Right forelimb (tissue), 1 donor: ENCODE results near the gene SND1.

Experiments used
- DNase-seq: peaks from one replicate; pipeline ENCODE4 v3.0.0-alpha.2; 2018

The SND1 gene

DNA sequence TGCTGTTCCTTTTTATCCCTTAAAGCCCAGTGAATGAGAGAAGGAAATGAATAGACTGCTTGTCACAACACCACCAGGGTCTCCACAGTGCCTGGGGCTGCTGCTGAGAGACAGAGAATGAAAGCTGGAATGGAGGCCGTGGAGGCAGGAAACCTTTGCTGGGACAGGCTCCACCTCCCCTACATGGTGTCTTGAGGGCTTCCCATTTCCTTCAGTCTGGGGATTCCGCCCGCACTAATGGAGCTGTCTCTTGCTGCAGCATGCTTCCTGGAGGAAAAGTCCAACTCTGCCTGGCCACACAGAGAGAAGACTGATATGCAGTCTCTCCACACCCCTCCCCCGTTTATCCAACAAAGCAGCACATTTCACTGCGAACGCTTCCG, 324.7 kb downstream of the SND1 start:
- DNase-seq, result no peak

DNA sequence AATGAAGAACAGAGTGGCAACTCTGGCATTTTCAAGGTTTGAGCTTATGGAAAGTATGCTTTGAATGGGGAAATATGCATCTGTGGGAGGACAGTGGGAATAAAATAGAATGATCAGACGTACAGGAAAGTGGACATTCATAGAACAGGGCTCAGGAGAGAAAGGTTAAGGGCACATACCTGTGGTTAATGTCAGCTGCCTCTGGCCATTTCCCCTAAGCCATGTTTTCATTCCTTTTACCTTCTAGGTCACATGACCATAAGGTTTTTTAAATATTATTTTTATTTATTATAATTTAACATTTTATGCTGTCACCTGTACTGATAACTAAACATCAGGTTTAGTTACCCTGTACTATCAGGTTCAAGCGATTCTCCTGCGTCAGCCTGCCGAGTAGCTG, 326.4 kb downstream of the SND1 start:
- DNase-seq, result no peak

DNA sequence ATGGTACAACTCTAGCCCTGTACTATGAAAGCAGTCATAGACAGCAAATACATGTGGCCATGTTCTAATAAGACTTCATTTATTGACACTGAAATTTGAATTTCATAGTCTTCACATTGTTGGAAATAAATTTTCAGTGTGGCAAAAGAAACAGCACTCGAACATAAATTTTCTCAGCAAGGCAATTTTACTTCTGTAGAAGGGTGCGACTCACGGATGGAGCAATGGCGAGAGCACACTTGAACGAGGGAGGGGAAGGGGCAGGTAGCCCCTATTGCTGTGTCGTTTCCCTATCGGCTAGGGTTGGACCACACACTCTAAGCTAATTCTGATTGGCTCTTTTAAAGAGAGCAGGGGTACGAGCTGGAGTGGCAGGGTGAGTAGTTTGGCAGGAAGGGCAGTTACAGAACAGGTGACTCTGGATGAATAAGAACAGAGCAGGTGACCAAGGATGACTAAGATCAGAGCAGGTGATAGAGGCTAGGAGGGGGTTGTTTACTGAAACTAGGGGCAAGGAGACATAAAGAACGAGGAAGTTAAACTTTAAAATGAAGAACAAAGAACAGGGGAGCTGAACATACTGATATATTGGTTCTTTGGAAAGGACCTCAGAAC, 327.2 kb downstream of the SND1 start:
- DNase-seq, result no peak

DNA sequence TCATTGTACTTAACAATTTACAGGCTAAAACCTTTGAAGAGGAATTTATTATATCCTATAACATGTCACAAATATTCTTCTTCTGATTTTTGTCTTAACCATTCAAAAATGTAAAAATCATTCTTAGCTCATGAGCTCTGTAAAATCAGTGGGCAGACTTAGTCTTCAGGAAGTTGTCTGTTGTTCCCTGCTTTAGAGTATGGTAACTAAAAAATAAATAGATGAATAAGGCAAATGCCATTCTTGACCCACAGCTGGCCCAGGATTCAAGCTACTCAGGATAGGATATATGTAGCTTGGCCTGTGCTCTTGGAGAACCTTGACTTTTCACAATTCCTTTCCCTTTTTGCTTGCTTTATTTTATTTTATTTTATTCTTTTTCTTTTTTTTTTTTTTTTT, 327.7 kb downstream of the SND1 start:
- DNase-seq, result no peak

DNA sequence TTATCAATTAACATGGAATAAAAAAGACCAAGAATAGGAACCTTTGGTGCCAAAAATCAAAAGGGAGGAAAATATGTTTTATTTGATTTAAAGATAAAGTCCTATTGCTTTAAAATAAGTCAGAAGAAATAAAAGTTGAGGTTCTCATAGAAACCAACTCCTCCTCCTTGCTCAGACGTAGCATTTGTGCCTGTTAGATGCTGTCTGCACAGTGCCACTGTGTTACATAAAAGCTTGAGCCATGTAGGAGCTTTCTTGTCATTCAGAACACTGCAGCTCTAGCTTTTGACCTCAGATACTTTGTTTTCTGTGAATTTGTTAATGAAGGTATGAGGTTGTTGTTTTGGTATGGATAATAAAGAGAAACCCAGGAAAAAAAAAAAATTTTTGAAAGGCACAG, 328.9 kb downstream of the SND1 start:
- no peak for DNase-seq

DNA sequence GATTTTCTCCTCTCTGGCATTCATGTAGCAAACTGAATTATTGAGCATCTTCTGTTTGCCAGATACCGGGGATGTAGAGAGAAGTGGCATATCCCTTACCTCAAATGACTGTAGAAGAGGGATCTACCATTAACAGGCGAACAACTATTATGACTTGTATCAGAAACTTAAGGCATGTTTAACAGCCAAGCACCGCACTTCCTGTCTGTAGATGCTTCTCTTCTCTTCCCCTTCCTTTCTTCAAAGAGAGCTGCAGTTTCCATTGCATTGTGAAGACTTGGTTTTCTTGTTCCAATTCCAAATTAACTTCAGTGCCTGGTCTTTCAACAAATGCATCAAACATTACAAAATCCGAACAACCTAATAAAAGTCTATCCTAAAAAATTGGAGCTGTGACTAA, 330.0 kb downstream of the SND1 start:
- no peak for DNase-seq

DNA sequence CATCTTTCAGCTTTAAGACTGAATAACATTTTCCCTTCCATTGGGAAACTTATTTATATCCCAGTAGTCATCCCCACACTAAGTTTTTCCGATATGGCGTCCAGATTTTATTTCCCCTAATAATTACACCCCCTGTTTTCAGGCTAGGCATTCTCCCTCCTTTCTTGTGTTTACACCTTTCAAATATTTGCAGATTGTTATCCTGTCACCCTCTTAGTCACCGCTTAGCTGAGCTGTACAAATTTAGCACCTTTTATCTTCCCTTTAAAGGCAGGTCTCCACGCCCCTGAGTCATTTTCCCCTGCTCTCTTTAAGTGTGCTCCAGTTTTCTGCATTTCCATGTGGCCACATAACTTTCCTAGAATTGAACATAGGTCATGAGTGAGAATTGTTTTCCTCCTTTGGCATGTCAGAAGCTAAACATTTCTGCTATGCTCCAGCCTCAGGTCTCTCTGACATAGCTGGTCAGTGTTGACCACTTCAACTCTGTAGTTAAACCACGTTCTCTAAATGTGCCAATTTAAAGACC, 331.9 kb downstream of the SND1 start:
- DNase-seq, result no peak

DNA sequence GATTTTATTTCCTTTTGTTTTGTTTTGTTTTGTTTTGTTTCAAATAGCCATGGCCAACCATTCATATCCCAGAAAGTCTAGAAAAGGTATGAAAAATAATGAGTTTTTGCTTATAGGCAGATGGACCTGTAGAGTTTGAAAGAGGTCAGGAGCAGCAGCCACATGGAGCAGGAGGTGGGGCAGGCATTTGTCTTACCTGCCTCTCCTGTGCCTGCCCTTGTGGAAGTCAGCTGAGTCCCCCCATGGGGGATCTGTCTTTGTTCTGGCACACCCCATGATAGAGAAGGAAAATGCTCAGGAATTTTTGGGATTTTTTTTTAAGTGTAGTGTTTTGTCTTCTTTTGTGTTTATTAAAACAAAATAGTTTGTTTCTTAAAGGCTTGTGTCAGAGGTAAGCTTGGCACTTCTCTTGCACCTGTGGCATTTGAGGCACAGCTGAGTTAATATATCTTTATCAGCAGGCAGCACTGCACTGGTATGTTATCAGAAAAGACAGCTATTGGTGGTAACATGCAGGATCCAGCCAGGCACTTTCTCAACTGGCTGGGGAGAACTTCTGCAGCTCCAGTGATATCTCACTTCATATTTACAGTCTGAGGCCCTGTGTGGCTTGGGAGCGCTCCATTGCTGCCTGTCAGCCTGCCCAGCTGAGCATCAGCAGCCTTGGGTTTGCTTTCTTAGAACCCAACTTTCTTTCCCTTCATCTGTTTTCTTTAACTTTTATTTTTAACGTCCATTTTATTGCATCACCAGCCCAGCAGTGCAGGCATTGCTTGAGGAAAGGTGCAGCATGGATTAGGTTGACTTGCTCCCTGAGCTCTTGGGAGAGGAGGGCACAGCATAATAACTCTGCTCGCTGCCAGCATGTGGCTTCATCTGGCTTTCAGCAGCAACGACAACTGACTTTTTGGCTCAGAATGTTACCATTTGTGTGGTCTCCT, 334.9 kb downstream of the SND1 start:
- no peak for DNase-seq

DNA sequence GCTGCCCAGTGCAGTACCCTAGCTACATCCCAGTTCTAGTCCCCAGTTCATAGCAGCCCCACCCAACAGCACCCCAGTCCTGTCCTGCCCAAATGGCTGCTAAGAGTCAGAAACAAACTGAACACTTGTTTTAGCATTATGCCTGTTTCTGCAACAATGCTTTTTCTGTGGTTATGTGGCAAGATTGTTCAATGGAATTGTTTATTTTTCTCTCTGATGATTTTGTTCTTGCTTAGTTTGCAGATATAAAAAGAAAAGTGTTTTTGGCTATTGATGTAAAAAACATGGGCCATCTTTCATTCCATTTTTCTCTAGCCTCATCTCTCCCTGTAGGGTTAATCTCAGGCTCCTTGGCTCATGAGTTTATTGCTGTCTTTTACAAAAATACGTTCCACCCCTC, 336.8 kb downstream of the SND1 start:
- no peak for DNase-seq

DNA sequence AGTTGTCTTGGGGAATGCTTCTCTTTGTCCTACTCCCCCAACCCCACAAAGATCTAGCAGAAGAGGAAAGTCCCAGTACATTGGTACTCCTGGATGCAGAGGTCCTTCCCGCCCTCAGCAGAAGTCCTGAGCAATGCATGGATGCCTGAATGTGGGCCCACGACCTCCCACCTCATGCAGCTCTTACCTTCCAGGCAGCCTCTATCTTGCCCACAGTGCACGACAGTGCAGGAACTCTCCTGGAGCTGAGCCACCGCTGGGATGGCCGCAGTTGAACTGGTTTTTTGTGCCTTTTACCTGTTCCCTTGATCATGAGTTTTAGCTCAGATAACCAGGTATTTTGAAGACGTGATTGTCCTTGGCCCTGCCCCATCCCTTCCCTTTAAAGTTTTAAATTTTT, 341.3 kb downstream of the SND1 start:
- no peak for DNase-seq

DNA sequence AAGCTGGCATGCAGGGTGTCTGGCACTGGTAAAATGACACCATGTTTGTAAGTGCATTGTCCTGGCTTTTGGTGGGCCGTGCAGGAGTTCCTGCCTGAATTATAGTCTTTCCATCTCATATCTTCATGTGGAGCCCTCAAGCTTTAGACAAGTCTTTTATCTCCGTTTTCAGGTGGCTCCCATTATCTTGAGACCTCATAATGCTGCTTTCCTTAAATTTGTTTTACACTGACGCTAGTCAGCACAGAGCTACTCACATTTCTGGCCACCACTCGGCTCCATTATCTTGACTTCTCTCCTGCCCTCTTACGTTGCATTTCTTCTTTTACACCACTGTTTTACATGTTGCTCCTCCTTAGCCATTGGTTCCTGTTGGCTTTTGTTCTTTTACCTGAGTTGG, 342.0 kb downstream of the SND1 start:
- no peak for DNase-seq

DNA sequence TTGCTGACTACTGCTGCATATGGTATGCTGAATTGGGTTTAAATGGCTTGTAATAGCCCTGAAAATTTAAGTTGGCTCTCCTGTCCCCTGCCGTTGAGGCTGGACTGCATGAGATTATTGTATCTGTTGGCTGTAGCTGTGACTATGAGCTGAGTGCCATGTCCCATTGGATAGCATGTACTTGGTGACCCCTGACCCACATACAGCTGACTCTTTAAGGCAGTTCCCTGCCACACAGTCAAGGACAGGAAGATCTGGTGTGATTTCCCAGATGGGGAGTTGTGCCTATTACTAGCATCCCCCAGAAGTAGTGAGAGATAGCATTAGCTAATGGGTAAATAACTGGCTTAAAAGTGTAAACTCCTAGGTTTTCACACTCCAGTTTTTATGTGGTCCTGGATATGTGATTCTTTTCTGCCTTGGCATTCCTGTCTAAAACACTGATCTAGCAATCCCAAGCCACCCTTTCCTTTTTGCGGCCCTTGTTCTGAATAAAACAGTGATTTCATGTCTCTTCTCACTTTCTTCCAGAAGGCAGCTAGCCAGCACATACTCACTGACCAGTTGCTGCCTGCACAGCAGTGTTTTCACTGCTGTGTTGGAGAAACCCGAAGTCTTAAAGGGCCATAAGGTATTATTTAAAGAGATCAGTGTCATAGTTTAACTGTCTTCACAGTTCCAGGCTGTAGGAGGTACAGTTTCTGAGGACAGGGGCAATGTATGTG, 343.3 kb downstream of the SND1 start:
- DNase-seq, result no peak

DNA sequence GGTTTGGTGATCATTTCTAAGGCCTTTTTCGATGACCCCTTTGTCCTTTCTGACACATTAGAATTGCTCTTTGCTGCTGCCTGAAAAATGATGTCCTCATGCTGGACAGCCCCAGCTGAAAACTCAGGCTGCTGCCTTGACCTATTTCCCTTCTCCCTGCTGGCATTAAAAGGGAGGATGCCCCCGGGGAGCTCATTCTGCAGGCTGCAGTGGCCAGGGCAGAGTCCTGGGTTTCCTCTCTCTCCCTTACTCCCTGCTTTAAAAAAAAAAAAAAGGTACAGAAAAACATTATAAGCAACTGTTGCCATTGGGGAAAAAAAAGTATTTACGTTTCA, 343.9 kb downstream of the SND1 start:
- DNase-seq, result no peak

DNA sequence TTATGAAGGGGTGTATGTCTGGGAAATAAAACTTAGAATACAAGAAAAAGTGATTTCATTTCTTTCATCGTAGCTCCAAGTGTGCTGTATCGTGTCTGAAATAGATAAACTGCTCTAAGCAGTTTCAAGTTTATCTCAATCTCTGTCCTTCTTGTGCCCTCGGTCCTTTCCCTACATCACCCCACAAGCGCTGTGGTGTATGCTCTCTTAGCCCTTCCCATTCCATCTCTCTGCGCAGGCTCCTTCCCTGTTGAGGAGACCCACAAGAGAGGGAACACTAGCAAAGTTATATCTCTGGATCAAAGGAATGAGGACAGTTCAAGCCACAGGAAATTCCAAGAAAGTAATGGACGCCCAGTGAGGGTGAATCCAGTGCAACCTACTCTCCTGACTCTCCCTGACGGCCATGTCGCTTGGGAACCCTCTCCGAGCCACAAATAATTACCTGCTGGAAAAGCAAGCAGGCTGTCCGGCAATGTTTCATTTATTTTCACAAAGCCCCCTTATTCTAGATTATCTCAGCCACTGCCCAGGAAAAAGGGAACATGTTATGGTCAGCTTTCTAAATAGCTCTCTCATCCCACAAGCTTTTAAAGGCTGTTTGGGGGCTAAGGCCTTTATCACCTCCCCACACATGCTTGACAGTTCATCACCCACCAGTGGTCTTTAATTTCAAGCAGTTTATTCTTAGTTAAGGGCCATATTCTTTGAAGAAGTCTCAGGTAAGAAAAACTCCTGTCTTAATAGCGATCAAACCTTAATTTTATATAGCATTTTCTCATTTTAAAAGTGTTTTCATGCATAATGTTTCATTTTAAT, 344.5 kb downstream of the SND1 start:
- no peak for DNase-seq

DNA sequence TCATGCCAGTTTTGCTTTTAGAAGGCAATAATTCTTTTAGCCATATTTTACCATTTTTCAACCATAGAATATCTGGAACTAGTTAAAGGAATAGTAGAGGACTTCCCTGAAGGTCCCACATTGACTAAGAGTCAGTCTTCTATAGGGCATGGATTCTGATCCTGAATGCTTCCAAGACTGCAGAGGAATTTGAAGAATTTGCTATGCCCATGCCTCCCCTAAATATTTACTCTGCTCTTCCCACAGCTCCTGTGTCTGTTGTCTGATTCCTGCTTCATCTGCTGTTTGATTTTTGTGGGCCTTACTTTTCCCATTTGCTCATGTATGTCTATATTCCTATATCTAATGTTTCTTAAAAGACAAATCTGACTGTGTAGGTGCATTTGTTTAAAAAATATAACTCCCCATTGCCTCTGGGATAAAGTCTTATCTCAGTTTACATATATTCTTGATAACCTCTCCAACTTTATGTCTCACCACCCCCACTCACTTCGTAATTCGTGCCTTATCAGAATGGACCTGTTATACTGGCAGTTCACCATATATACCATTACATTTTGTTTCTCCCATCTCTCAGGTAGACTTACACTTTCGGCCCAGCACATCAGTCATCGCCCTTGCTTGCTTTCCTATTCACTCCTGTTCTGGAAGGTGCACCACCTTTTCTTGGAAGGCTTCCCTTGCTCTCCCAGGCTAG, 345.4 kb downstream of the SND1 start:
- no peak for DNase-seq

DNA sequence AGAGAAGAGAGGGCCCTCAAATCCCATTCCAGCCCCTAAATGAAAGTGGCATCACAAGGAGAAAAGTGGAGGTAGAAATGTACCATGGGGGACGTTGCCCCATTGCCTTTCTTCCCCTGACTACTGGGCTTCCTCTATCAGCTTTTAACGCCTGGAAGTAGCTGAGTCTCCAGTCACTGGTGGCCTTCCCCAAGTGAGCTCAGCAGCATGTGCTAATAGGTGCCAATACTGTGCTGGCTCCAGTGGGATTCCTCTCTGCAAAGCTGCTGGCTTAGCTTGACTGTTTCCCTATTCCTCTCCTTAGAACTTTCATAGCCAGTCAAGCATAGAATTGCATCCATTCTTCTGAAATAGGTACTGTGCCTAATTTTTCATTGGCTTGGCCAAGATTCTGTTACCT, 346.7 kb downstream of the SND1 start:
- DNase-seq, result no peak

DNA sequence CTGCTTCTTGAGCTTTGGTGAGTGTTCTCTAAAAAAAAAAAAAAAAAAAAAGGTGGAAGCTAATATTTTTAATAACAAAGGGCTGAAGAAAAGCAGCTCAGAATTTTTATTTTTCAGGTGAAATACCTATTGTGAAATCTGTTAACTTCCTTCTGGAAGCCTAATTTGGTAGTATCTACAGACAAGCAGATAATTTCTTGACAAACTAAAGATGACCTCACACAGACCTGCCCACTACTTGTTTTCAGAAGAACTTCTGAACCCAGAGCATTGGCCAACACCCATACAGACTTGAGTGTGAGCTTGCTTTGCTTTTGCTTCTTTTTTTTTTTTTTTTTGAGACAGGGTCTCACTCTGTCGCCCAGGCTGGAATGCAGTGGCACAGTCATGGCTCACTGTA, 348.1 kb downstream of the SND1 start:
- DNase-seq, result no peak

DNA sequence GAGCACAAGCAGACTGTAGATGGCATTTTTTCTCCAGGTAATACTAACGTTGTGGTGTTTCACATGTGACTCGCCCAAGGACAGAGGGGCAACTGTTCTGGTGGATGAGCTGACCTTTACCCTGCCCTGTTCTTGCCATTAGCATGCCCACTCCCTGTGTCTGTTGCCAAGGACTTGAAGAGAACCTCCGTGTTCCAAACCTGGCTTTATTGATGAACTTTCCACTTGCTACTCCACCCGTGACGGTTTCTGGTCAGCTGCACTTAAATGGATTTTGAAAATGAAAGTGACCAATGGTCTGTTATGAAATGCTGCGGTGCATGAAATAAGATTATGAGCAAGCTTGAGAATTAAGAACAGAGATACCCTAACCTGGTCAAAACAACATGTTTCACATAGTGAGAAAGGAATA, 348.9 kb downstream of the SND1 start:
- no peak for DNase-seq

DNA sequence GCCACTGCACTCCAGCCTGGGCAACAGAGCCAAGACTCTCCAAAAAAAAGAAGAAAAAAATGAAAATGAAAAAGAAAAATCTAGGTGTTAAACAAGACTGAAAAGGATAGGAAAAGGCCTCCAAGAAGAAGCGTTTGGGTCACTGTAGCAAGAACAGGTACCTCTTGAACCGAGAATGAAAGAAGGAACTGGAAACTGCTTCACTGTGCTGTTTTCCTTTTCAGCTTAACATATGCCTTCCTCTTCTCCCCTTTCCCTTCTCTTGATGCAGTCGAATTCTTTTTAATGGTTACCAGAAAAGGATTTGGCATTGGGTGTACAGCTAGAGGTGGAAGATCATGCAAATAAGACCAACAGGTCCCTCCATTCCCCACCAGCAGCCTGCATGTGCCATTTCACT, 351.2 kb downstream of the SND1 start:
- DNase-seq, result no peak

DNA sequence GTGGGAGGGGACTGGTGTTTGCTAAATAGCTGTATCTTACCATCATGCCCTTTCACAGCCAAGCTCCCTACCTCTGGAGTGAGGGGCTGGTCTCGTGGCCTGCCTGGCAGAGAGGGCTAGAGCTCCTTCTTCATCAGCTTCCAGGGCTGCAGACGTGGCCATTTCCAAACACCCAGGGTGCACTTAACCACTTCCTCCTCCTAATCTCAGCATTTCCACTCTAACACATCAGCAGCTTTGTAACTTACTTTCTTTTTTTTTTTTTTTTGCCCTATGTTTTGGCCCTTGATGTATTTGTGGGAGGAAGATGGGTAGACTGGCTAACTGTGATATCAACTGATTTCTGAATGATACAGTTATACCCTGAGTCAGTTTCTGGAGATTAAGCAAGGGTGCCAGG, 351.8 kb downstream of the SND1 start:
- no peak for DNase-seq

DNA sequence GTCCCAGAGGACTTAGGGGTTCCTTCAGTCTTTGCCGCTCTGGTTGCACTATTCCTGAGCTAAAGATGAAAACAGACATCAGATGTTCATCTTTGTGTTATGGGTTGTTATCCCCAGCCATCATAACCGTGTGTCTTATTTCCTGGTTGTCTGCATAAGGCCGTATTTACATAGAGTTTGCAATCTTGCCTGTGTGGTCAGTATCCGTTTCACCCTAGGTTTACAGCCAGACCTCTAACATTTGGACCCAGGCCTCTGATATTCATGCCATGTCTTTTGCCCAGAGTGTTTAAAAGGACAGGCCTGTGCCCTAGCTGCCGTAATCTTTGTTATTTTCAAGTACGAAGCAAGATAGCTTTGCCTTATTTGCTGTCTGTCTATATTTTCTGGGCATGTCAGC, 352.6 kb downstream of the SND1 start:
- no peak for DNase-seq

DNA sequence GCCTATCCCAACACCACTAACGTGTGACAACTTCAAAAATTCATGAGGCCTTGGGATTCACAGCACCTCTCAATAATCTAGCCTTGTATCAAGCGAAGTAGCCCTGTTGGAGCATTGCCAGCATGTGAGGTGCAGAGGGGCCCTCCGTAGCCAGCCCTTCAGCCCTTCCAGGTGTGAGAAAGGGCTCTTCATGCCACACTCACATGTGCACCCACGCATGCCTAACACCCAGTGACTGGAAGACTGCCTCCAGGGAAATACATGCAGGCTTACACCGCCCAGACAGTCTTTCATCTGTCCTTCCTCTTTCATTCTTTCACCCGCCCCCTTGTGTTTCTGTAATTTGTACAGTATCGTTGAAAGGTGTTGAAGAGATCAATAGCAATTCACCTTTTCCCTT, 353.1 kb downstream of the SND1 start:
- DNase-seq, result no peak
